GM21723 (cell line): ENCODE results near the gene SLC25A48.

Experiments used
- ATAC-seq: cut with Tn5 transposase; IDR thresholded peaks from one replicate; pipeline ENCODE4 v1.9.1; 2021; ENCODE audit warnings: mild to moderate bottlenecking, moderate library complexity; ENCODE audit not compliant: unreplicated experiment

Gene SLC25A48

DNA sequence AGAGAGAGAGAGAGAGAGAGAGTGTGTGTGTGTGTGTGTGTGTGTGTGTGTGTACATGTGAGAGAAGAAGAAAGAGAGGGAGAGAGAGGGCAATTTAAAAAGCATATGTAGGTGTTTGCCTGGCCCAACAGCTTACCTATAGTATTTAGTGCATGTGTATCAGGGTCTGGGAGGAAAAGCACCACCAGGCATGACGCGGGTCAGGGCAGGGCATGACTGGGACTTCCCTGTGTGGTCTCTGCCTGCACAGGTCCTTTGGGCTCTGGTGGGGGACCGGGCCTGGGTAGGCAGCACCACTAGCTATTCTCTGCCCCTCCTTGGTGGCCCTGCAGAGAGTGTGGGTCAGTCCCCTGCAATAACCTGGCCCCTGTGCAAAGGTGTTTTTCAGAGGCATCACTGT is 45.1 kb downstream of the SLC25A48 start:
- no peak for ATAC-seq

GRCh38 chr5:135880278-135880677 is 45.8 kb downstream of the SLC25A48 start:
- no peak for ATAC-seq

DNA sequence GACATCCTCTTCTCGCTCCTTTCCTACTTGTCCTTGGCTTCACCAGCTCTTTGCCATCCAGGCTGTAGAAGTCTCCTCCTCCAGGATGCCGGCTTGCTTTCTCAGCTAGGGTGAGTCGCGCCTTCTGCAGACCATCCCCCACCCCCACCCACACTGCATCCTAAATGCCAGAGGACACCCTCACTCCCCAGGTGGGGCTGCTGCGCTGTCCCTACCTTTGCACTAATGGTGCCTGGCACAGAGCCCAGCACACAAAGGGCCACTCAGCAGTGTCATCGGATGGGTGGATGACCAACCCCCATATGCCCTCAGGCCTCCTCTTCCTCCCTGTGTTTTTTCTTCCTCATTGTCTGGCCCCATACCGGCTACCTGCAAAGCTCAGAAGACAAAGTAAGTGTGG is 46.3 kb downstream of the SLC25A48 start:
- no peak for ATAC-seq

- ATAC-seq = no peak
Observed at GRCh38 chr5:135881244-135881643, 46.8 kb downstream of the SLC25A48 start.

- ATAC-seq = no peak
Observed at GRCh38 chr5:135881819-135882218, 47.4 kb downstream of the SLC25A48 start.

GRCh38 chr5:135883026-135883425 is 48.6 kb downstream of the SLC25A48 start:
- no peak for ATAC-seq

DNA sequence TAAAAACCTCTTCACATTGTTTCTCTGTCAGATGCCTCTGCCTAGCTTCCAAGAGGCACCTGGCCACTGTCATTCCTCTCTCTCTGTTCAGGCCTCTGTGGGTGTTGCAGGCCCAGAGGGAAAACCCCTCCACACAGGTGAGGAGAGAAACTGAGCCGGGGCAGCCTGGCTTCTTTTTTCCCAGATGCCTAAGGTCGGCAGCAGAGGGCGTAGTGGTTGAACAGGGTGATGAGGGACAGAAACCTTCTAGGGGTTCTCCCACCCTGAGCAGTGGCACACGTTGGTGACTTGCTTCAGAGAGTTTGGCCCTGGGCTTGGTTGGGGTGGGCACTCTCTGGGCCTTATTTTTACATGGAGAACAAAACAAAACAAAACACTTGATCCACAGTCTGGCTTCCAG is 49.0 kb downstream of the SLC25A48 start:
- ATAC-seq = no peak

DNA sequence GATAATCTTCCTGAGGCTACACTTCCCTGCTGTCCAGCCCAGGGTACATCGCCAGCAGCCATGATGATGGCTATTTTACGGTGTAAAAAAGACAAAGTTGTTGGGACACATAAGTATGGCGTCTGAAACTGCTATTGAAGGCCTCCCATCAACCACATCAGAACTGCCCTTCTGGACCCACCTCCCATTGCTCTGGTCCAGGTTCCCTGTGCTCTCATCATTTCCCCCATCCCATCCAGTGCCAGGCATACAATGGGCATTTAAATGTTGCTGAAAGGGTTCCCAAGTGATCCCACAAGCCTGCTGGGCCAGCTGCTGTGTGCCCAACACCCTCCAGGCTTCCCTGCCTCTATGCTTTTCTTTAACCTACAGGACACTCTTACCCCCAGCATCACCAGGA is 50.6 kb downstream of the SLC25A48 start:
- ATAC-seq = no peak

DNA sequence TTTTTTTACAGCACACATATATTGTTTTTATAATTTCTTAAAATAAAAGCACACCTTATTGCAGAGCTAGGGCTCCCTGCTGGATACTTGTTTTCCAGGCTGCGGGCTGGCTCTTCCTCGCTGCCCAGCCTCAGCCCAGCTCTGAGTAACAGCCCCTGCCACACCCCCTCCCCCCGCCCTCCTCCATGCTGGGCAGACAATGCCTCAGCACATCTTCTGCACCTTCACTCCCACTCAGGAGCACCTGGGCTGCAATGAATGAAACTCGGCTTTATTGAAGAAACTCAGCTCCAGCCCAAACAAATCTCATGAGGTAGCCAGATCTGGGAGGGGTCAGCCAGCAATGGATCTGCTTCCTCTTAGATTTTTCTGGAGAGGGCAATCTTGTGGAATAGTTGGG is 51.7 kb downstream of the SLC25A48 start:
- ATAC-seq = no peak

DNA sequence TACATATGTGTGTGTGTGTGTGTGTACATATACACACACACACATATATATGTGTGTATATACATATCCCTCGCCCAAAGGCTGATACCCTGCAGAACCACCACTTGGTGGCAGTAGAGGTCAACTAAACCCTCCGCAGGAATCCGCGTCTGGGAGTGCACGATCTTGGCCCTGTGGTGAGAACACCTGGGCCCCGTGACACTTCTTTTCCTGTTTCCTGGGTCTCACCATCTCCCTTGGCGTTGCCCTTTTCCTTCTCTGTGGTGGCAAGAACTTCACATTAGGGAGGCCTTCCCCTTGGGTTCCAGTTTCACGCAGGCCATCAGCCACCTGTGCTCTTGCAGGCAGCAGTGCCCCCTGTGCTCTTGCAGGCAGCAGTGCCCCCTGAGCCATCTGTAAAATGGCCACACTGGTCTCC is 53.0 kb downstream of the SLC25A48 start:
- ATAC-seq = peak; percentile 90

GRCh38 chr5:135887881-135888614 is 53.6 kb downstream of the SLC25A48 start:
- ATAC-seq = no peak

DNA sequence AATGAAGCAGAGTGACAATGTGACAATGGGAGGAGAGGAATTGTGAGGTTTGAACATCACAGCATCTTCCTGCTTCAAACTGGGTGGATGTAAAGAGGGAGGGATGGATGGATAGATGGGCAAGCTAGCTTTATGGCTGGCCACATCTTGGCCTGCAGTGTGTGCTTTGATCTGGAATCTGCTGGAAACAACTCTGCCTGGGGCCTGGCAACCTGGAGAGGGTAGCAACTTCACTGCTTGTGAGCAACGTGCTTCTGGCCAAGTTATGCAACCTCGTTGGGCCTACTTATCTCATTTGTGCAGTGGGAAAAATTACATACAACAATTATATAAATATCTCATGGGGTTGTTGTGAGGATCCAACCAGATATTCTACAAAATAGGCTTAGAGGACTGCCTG is 55.8 kb downstream of the SLC25A48 start:
- no peak for ATAC-seq

- ATAC-seq = peak; percentile 60
Observed at GRCh38 chr5:135890867-135891266, 56.4 kb downstream of the SLC25A48 start.

DNA sequence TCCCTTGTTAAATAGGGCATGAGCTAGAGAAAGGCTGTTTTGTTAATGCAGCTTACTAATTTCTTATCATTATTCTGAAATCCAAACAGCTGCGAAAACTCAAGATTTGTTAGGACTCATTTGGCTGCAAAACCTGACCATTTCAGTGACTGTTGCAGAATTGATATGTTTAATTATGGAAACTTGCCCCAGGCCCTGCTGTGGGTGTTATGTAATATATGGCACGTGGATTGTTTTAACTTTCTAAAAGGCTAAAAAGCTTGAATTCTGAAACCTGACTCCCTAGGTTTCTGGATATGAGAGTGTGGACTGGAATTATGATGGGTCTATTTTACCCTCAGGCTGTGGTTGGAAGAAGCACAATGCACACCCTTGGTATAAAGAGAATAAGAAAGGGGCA is 56.8 kb downstream of the SLC25A48 start:
- ATAC-seq = no peak

GRCh38 chr5:135891791-135892190 is 57.3 kb downstream of the SLC25A48 start:
- ATAC-seq = no peak

GRCh38 chr5:135894276-135894675 is 59.8 kb downstream of the SLC25A48 start:
- no peak for ATAC-seq

DNA sequence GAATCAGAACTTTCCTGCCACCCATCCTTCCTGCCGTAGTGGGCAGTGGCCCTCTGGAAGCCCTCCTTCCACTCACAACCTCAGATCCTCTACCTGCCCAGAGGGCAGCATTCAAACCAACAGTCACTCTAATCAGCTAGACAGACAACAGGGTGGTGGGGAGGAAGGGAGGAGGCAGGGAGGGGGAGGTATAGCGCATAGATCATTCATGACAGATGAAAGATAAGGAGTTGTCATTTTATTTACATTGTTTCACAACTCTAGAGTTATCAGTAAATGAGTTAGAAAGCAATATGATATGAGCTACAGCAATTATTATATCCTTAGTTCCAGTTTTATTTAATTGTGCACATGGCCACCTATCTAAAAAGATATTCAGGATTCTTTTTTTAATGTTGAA is 60.3 kb downstream of the SLC25A48 start:
- no peak for ATAC-seq

DNA sequence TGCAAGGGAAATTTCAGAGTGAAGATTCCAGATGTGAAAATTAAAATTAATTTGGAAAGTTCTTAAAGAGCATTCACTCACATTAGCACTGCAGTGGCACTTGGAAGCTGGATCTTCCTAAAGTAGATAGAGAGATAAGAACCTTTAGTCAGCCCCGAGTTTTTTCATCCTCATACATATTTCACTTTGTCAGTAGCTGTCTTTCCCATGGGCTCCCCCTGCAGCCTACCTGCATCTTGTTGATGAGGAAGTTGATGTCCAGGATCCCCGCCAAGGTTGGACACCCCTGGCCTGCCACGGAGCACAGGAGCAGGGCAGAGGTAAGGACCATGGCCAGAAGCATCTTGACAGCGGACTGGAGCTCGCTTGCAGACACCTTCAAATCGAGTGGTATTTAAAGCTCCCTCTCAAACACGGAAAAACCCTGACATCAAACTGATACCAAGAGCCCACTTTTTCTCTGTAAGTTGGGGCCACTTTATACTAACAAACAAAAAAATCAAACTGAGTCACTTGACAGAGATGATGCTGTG is 61.1 kb downstream of the SLC25A48 start, which contains the start of gene IL9:
IL9 (minus strand) TSS at position 368 of the 533 bp plus-strand sequence; CDS start at position 343, 25 bp downstream.
- no peak for ATAC-seq

DNA sequence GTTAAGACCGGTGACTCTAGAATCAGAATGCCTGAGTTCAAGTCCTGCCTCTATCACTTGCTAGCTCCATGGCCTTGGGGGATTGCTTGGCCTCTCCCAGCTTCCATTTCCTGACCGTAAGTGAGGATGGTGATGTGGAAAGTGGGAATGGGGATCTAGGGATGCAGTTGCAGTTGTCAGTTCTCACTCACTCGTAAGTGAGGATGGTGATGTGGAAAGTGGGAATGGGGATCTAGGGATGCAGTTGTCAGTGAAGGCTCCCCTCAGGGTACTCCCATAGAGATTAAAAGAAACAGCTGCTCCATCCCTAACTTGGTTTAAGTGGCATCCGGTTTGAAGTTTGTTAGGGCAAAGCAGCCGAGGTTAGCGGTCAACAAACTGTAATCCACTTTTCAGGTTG is 64.2 kb downstream of the SLC25A48 start:
- no peak for ATAC-seq

GRCh38 chr5:135900276-135900675 is 65.8 kb downstream of the SLC25A48 start:
- no peak for ATAC-seq

GRCh38 chr5:135901633-135902032 is 67.2 kb downstream of the SLC25A48 start:
- no peak for ATAC-seq

DNA sequence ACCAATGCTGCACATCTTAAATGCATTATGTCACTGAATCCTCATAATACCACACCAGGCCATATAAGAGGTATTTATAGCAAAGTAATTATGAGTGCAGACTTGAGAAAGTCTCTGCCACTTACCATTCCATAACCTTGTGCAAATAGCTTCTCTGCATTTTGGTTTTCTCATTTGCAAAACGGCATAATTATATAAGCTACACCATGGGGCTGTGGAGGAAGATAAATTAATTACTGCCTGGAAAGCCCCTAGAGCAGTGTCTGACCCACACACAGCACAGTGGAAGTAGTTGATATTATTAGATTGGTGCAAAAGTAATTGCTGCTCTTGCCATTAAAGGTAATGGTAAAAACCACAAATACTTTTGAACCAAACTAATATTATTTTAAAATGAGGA is 70.7 kb downstream of the SLC25A48 start:
- ATAC-seq = no peak
